Activated T-cell treated with anti-CD3 and anti-CD28 coated beads, Interleukin-2, amount 50 U/mL, for 24 hours (primary cell): ENCODE measurements around the gene TWNK.
A peak's percentile ranks its signal among the peaks of the same experiment; 100 is the strongest.
"Not testable (repeated sequence)": the region's sequence is repeated elsewhere in the genome, so short reads cannot be mapped to it uniquely, and the experiment has no call there.

Source experiments
- DNase-seq: peaks from one replicate; pipeline ENCODE4 v3.0.0-alpha.2; 2020
- H3K27ac Mint-ChIP-seq: 2 replicates; pipeline ENCODE4 v1.8.0; 2020; ENCODE audit warnings: mild to moderate bottlenecking, mixed read lengths
- H3K27me3 Mint-ChIP-seq: 2 replicates; pipeline ENCODE4 v1.8.0; 2020; ENCODE audit warnings: mixed read lengths
- H3K36me3 Mint-ChIP-seq: 2 replicates; pipeline ENCODE4 v1.8.0; 2020; ENCODE audit warnings: low read depth, mixed read lengths
- H3K4me1 Mint-ChIP-seq: 2 replicates; pipeline ENCODE4 v1.8.0; 2020; ENCODE audit warnings: low read depth, mixed read lengths
- H3K4me3 Mint-ChIP-seq: 2 replicates; pipeline ENCODE4 v1.8.0; 2020; ENCODE audit warnings: mild to moderate bottlenecking, moderate library complexity, mixed read lengths
- H3K9me3 Mint-ChIP-seq: 2 replicates; pipeline ENCODE4 v1.8.0; 2020; ENCODE audit warnings: mixed read lengths

The TWNK gene

GRCh38 chr10:101033276-101033675 lies 45.9 kb downstream of the TWNK start:
- H3K27ac Mint-ChIP-seq, result peak overlapping the region; percentile 63
- no peak for DNase-seq
- peak overlapping the region; percentile 77 for H3K4me3 Mint-ChIP-seq
- H3K36me3 Mint-ChIP-seq, result peaks cover 34% of the 10 kb centered on the region
- peaks cover 28% of the 10 kb centered on the region for H3K4me1 Mint-ChIP-seq
- H3K9me3 Mint-ChIP-seq, result no peaks in the 10 kb centered on the region
- peaks cover 8% of the 10 kb centered on the region for H3K27me3 Mint-ChIP-seq

DNA sequence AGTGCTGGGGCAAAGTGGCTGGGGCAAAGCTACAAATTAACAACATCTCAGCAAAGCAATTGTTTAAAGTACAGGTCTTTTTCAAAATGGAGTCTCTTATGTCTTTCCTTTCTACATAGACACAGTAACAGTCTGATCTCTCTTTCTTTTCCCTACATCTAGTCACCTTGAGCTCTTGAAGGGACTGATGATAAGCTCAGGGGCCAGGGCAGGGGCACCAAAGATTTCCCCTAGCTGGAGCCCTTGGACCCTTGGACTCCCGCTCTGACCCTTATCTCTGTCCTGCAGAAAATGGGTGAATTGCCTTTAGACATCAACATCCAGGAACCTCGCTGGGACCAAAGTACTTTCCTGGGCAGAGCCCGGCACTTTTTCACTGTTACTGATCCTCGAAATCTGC lies 47.1 kb downstream of the TWNK start:
- H3K9me3 Mint-ChIP-seq, H3K27ac Mint-ChIP-seq, DNase-seq, H3K4me3 Mint-ChIP-seq, H3K27me3 Mint-ChIP-seq: not testable (repeated sequence)
- Mint-ChIP-seq H3K4me1 (peaks cover 28% of the 10 kb centered on the region), H3K36me3 (peaks cover 40% of the 10 kb centered on the region)

- Mint-ChIP-seq H3K36me3 (peaks cover 40% of the 10 kb centered on the region), H3K27ac (no peak overlapping the region), H3K4me1 (peaks cover 27% of the 10 kb centered on the region), H3K27me3 (no peaks in the 10 kb centered on the region), H3K4me3 (no peak overlapping the region), H3K9me3 (no peaks in the 10 kb centered on the region)
- DNase-seq, result no peak
Measured at GRCh38 chr10:101035314-101035713, 48.0 kb downstream of the TWNK start.

GRCh38 chr10:101035916-101036702 lies 48.8 kb downstream of the TWNK start:
- H3K36me3 Mint-ChIP-seq, result peaks cover 41% of the 10 kb centered on the region
- no peaks in the 10 kb centered on the region for H3K27me3 Mint-ChIP-seq
- H3K9me3 Mint-ChIP-seq, result no peaks in the 10 kb centered on the region
- peaks cover 25% of the 10 kb centered on the region for H3K4me1 Mint-ChIP-seq
- H3K27ac Mint-ChIP-seq, result no peak overlapping the region
- H3K4me3 Mint-ChIP-seq, result no peak overlapping the region
- DNase-seq, result no peak

GRCh38 chr10:101036726-101037125 lies 49.4 kb downstream of the TWNK start:
- no peak for DNase-seq
- peaks cover 21% of the 10 kb centered on the region for H3K4me1 Mint-ChIP-seq
- H3K9me3 Mint-ChIP-seq, result no peaks in the 10 kb centered on the region
- peaks cover 37% of the 10 kb centered on the region for H3K36me3 Mint-ChIP-seq
- H3K4me3 Mint-ChIP-seq, result no peak overlapping the region
- H3K27ac Mint-ChIP-seq, result no peak overlapping the region
- H3K27me3 Mint-ChIP-seq, result no peaks in the 10 kb centered on the region

GRCh38 chr10:101038484-101038883 lies 51.1 kb downstream of the TWNK start:
- H3K36me3 Mint-ChIP-seq, result peaks cover 37% of the 10 kb centered on the region
- DNase-seq, result no peak
- H3K4me3 Mint-ChIP-seq, result no peak overlapping the region
- no peak overlapping the region for H3K27ac Mint-ChIP-seq
- no peaks in the 10 kb centered on the region for H3K27me3 Mint-ChIP-seq
- peaks cover 25% of the 10 kb centered on the region for H3K4me1 Mint-ChIP-seq
- H3K9me3 Mint-ChIP-seq, result no peaks in the 10 kb centered on the region

- no peak overlapping the region for H3K27ac Mint-ChIP-seq
- H3K27me3 Mint-ChIP-seq, result peaks cover 4% of the 10 kb centered on the region
- H3K36me3 Mint-ChIP-seq, result peaks cover 37% of the 10 kb centered on the region
- peaks cover 22% of the 10 kb centered on the region for H3K4me1 Mint-ChIP-seq
- H3K4me3 Mint-ChIP-seq, result no peak overlapping the region
- H3K9me3 Mint-ChIP-seq, result no peaks in the 10 kb centered on the region
- DNase-seq, result no peak
Measured at GRCh38 chr10:101040061-101040460, 52.7 kb downstream of the TWNK start.

DNA sequence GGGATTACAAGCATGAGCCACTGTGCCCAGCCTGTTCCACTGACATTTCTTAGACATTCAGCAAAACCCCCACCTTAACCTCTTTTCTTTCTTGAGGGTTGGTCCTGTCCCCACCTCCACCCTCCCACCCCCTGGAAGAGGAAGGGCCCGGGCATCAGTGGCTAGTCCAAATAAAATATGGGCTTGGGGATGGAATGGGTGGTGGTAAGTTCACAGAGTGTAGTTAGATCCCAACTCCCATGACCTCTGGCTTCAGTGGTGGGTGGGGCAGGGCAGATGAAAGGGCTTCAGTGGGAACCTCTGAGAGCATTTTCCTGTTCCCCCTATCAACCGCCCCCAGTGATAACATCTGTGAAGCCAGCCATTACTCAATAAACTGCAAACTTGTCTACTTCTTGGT lies 53.5 kb downstream of the TWNK start:
- no peak for DNase-seq
- H3K9me3 Mint-ChIP-seq, result no peaks in the 10 kb centered on the region
- no peak overlapping the region for H3K4me3 Mint-ChIP-seq
- H3K4me1 Mint-ChIP-seq, result peaks cover 22% of the 10 kb centered on the region
- H3K36me3 Mint-ChIP-seq, result peaks cover 32% of the 10 kb centered on the region
- peak overlapping the region; percentile 45 for H3K27ac Mint-ChIP-seq
- peaks cover 8% of the 10 kb centered on the region for H3K27me3 Mint-ChIP-seq

GRCh38 chr10:101041252-101041761 lies 54.0 kb downstream of the TWNK start:
- DNase-seq, result peak; percentile 74
- peaks cover 22% of the 10 kb centered on the region for H3K4me1 Mint-ChIP-seq

GRCh38 chr10:101042118-101042517 lies 54.8 kb downstream of the TWNK start:
- no peak for DNase-seq
- Mint-ChIP-seq H3K27me3 (peaks cover 18% of the 10 kb centered on the region), H3K36me3 (peaks cover 19% of the 10 kb centered on the region), H3K9me3 (no peaks in the 10 kb centered on the region), H3K4me3 (peak overlapping the region; percentile 86), H3K27ac (peak overlapping the region; percentile 93), H3K4me1 (peaks cover 22% of the 10 kb centered on the region)

More at GRCh38 chr10:101041252-101041761, 54.0 kb downstream of the TWNK start:
- H3K27ac Mint-ChIP-seq, result peak overlapping the region; percentile 45
- H3K36me3 Mint-ChIP-seq, result peaks cover 27% of the 10 kb centered on the region
- no peaks in the 10 kb centered on the region for H3K9me3 Mint-ChIP-seq
- H3K27me3 Mint-ChIP-seq, result peaks cover 10% of the 10 kb centered on the region
- no peak overlapping the region for H3K4me3 Mint-ChIP-seq

- Mint-ChIP-seq H3K27me3 (peaks cover 25% of the 10 kb centered on the region), H3K4me3 (peak overlapping the region; percentile 86), H3K9me3 (no peaks in the 10 kb centered on the region), H3K4me1 (peaks cover 22% of the 10 kb centered on the region), H3K36me3 (peaks cover 12% of the 10 kb centered on the region), H3K27ac (peak overlapping the region; percentile 93)
- DNase-seq, result peak; percentile 93
Measured at GRCh38 chr10:101042667-101043362, 55.5 kb downstream of the TWNK start.

GRCh38 chr10:101043363-101043707 lies 56.0 kb downstream of the TWNK start:
- no peak for DNase-seq
- peaks cover 30% of the 10 kb centered on the region for H3K27me3 Mint-ChIP-seq
- peak overlapping the region; percentile 86 for H3K4me3 Mint-ChIP-seq
- H3K4me1 Mint-ChIP-seq, result peaks cover 23% of the 10 kb centered on the region
- peak overlapping the region; percentile 93 for H3K27ac Mint-ChIP-seq
- H3K9me3 Mint-ChIP-seq, result no peaks in the 10 kb centered on the region
- peaks cover 8% of the 10 kb centered on the region for H3K36me3 Mint-ChIP-seq
